RWPE1 (cell line): Measurements from ENCODE around the gene OPALIN.

Source experiments
- CTCF ChIA-PET: fragments of 350-600 bp; sonication (Branson Sonifier 250); formaldehyde crosslinking; extraction: SDS; loops from one replicate; lab custom pipeline; 2021; lab: Yijun Ruan, JAX
- POLR2A ChIA-PET: fragments of 400-600 bp; formaldehyde crosslinking; extraction: SDS; loops from one replicate; lab custom pipeline; 2020; ENCODE audit warnings: antibody characterized with exemption; ENCODE audit not compliant: low non-redundant PET; lab: Yijun Ruan, JAX
- DNase-seq: peaks from one replicate; pipeline ENCODE4 v3.0.0; 2012; ENCODE audit warnings: low spot score
- H3K27ac ChIP-seq: fragments of 450-650 bp; 2 replicates; pipeline ENCODE4 v1.5.1; 2017
- CTCF ChIP-seq: fragments of 450-650 bp; conservative IDR thresholded peaks from 2 replicates; pipeline ENCODE4 v1.5.1; 2017; ENCODE audit warnings: low read depth, mild to moderate bottlenecking

OPALIN gene

GRCh38 chr10:96297486-96297885, 61.3 kb downstream of the OPALIN start:
- no peak for DNase-seq
- ChIA-PET CTCF (no interaction called here), POLR2A (no interaction called here)
- no peak overlapping the region for H3K27ac ChIP-seq
- no peak for TF ChIP-seq CTCF

GRCh38 chr10:96295475-96295874, 63.3 kb downstream of the OPALIN start:
- TF ChIP-seq CTCF, result no peak
- DNase-seq, result no peak
- no peak overlapping the region for H3K27ac ChIP-seq
- ChIA-PET POLR2A (no interaction called here), CTCF (interaction anchor here (0.9 to 6.5 kb wide), 4 partner anchors 66 to 278 kb away, joined by 3 to 123 read pairs (median 6); no protein-coding TSS in a partner anchor)
